HG03039 (cell line): ENCODE data around the gene EGFL7.

Experiments used
- ATAC-seq: cut with Tn5 transposase; IDR thresholded peaks from one replicate; pipeline ENCODE4 v1.9.1; 2021; ENCODE audit warnings: mild to moderate bottlenecking, moderate library complexity; ENCODE audit not compliant: unreplicated experiment

EGFL7 gene

DNA sequence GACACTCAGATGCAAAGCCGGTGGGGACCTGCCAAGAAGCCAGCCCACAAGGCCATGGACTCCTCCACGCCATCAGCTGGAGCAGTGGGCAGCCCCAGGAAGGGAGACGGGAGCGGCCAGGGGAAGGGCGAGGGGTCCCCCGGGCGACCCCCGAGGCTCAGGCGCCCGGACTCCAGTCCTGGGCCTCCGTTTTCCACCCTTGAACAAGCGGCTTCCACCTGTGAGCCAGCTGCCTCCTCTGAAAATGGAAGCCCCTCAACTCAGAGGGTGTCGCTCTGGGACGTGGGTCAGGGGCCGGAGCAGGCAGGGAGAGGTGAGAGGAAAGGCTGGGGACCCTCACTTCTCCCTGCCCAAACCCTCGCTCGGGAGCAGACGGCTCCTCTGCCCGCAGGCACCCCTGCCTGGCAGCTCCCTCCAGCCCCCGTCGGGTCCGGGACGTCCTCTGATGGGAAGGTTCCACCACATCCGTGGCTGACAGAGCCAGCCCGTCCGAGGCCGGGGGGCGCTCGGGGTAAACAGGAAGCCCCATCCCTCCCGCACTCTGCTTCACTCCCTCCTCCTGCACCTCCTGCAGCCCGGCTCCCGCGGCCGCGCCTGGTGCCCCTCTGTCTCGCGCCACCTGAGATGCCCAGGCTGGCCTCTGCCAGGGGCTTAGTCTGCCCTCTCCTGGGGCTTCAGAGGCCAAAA lies 3.7 kb upstream of the EGFL7 start:
- no peak for ATAC-seq

DNA sequence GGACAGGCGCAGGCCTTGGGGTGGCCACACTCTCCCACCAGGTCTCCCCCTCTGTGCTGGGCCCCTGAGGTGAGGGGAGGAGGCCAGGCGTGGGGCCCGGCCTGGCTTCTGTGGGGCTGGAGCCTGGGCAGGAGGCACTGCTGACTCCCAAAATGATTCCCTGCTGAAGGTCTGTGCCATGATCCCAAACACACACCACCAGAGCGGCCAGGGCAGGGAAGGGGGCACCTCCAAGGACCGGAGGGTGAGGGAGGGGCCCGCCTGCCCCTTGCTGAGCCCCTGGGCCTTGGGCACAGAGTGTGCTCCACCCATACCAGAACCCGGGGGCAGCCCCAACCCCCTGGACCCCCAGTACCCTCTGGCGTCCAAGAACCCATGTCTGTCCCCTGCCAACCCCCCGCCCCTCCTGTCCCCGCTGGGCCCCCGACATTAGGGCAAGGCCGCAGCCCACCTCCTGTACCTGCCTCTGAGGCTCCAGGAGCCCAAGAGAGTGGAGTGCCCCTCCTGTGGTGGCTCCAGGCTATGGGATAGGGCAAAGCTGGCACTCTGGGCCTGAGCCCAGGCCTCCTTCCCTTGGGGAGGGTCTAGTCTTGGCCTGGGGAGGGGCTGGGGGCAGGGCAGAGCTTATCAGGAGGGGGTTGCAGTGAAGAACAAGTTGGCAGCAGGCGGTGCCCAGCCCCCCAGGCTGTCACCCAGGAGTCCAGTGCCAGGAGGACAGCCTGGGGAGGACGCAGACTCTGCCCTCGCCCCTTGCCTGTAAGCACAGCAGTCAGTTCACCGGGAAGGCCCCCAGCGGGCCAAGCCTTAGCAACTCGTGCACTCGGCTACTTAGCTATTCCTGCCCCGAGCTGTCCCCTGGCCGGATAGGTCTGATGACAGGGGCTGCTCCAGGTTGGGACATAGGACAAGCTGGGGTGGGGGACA lies 2.6 kb upstream of the EGFL7 start:
- no peak for ATAC-seq

DNA sequence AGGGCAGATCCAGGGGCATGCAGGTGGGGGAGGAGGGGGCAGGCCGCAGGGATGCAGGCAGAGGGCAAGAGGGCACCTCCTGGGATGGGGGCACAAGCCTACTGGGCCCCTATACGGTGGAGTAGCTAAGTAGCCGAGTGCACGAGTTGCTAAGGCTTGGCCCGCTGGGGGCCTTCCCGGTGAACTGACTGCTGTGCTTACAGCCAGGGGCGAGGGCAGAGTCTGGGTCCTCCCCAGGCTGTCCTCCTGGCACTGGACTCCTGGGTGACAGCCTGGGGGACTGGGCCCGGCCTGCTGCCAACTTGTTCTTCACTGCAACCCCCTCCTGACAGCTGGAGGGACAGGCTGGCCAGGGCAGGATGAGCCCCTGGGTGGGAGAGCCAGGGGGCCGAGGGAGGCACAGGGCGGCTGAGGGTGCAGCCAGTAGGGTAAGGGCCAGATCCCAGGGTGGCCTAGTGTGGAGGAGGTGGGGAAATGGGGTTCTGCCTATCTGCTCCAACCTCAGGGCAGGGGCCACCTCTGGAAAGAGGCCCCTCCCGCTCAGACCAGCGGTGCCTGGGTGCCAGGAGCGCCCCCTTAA lies 1.7 kb upstream of the EGFL7 start:
- ATAC-seq, result no peak

DNA sequence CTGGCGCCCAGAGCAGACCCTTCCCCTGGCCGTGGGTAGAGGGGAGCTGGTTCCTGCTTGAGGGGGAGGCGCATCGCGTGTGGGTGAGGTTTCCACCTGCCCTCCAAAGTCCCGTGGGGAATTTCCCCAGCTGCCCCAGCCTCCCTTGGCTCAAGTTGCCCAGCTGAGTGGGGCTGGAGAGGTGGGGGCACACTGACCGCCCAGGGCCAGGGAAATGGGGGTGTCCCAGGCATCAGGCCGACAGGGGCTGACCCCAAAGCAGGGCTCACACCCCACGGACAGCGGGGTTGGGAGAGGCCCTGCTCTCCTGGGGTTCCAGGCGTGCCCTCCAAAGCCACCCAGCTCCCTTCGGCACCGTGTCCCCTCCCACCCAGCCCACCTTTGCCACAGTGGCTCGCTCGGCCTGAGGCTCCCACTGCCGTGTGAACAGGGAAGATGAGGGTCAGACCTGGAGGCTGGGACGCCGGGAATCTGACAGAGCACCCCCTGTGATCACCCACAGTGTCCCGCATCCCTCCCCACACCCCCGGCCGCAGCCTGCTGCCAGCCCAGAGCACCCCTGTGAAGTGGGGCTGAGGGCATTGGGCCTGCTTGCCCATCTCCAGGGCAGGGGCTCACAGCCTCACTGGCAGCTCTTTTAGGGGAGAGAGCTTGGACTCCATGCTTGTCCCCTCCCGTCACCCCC lies 933 bp upstream of the EGFL7 start:
- ATAC-seq, result no peak

DNA sequence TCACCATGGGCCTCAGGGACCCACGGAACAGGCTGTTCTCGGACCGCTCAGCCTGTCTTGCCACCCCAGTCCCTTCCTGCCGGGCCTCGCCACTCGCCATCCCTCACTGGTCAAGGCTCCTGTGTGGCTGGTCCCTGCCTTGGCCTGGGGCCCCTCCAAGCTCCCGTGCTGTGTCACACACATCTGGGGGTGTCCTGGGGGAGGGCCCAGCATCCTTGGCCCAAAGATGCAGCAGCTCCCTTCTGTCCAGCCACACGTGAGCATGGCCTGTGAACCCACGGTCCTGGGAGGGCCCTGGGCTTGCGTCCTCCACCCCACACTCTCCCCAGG lies 425 bp upstream of the EGFL7 start:
- ATAC-seq, result no peak

DNA sequence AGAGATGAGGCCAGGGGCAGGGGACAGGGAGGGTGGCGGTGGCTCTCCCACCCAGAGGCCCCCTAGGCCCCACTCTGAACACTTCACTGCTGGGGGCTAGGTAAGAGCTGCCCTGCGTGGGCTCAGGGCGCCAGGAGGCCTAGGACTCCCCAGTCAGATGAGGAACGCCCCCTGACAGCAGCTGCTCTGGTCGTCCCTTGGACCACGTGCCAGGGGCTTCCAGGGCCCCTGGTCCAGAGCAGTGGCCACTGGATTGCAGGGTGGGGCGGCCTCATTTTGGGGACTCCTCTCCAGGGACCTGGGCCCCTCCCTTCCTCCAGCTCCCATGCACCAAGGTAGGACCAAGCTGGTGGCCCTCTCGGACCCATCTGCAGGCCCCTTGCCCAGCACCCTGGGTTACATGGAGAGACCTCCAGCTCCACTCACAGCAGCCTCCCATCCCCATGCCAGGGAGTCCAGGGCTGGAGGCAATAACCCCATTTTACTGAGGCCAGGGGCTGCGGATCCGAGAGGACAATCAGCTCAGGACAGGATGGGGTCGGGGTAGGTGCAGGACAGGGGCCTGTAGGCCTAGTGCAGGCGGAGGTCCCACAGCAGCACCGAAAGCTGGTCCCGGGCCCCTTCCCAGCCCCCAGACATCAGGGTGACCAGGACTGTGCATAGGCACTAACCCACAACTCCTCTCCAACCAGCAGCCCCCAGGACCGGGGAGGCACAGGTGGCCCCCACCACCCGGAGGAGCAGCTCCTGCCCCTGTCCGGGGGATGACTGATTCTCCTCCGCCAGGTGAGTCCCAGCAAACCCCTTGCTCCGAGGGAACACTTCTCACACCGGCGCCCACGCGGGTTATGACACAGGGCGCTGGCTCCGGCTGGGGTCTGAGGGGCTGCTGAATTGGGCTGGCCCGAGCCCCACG lies 1.5 kb downstream of the EGFL7 start:
- ATAC-seq, result no peak

DNA sequence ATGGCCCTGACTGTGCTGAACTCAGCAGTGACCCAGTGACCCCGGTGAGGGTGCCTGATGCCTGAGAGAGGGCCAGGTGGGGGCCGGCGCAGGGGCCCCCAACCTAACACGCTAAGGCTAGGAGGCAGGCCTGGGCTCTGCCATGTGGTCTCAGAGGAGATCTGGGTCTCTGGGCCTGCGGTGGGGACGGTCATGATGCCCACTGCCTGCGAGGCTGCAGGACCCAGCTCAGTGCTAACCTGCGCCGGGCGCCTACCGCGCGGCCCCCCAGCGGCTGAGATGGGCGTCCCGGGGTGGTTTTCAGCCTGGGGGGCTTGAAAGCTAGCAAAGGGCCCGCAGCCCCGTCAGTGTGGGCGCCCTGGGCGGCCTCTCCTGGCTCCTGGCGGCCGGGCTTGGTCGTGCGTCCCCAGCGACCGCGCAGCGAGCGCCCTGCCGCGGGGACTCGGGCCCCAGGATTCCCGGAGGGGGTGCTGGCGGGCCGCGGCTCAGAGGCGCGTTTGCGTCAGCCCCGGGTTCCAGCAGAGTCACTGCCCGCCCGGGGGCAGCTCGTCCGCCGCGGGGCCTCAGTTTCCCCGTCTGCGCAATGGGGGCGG lies 2.5 kb downstream of the EGFL7 start:
- ATAC-seq, result no peak

DNA sequence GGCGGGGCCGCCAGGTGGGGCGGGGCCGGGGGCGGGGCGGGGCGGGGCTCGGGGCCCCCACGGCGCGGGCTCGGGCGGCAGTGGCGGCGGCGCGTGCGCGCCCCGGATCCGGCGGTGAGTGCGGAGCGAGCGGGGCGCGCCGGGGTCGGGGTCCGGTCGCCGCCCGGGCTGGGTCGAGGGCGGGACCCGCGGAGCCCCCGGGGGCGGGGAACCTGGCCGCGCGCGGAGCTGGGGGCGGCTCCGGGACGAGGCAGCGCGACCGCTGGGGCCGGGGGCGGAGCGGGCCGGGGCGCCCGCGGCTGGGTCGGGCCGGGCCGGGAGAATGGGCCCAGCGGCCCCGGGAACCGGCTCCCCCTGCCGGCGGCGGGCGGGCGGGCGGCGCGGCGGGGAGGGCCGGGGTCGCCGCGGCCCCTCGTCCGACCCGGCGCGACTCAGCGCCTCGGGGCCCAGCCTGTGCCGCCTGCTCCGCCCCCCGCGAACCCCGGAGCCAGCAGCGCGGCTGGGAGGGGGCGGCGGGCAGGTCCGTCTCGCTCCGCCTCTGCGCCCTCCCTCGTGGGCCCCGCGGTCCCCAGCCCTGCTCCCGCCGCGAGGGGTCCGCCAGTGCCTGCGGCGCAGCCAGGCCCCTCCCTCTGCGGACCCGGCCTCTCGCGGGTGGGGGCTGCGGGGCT lies 3.1 kb downstream of the EGFL7 start:
- ATAC-seq, result no peak

DNA sequence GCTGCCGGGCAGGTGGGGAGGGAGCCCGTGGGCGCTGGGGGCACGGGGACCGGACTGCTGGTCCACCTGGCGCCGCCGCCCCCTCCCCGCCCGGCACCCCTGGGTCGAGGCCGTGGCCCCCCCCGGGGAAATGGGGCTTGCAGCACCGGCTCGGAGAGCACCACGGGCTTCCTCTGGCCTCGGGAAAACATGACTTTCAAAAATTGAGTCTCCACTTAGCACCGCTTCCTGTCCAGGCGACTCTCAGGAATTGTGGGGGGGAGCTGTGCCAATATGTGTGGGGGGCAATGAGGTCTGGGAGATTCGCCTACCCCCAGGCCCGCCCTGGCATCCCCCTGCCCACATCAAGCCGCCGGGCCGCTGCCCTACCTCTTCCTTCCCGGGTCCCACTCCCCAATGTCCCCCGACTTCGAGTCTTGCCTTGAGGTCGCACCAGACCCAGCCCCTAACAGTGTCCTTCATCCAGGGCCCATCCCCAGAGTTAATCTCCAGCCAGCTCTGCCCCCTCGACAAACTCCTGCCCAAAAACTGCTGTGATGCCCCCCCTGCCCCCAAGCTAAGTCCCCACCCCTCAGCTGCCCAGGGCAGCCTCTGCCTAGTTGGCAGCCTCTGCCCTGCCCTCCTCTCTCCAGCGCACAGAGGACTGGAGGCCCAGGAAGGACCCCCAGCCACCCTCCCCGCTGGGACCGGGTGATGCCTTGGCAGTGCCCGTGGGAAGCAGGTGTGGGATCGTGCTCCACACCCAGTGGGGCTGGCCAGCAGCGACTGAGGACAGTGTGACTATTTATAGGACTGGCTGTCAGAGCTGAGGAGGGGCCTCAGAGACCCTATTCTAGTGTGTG lies 3.9 kb downstream of the EGFL7 start:
- no peak for ATAC-seq

DNA sequence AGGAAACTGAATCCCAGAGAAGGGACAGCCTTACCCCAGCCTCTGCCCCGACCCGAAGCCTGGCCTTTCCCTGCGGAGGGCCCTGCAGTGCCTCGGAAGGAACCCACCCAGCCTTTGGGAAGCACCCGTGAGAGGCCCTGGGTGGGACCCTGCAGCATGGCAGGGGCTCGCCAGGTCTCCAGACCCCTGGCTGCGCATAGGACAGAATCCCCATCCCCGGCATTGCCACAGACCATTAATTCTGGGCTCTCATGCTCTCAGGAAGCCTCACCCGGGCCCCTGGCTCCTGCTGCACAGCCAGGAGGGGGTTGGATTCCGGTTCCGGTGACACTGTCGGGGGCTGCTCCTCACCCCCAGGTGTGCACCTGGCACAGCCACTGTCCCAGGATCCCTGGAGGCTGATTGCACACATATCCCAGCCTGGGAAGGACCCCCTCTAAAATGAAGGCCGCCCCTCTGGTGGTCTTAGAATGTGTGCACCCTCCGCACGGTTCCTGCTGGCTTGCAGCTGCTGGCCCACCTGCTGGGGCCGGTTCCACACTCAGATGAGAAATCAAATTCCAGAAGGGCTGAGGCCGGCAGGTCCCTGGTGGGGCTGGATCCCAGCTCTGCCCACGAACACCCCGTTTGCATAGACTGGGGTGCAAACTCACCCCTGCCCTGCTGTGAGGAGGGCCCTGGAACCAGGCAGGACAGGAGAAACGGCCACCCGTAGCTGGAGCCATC lies 4.7 kb downstream of the EGFL7 start:
- no peak for ATAC-seq

DNA sequence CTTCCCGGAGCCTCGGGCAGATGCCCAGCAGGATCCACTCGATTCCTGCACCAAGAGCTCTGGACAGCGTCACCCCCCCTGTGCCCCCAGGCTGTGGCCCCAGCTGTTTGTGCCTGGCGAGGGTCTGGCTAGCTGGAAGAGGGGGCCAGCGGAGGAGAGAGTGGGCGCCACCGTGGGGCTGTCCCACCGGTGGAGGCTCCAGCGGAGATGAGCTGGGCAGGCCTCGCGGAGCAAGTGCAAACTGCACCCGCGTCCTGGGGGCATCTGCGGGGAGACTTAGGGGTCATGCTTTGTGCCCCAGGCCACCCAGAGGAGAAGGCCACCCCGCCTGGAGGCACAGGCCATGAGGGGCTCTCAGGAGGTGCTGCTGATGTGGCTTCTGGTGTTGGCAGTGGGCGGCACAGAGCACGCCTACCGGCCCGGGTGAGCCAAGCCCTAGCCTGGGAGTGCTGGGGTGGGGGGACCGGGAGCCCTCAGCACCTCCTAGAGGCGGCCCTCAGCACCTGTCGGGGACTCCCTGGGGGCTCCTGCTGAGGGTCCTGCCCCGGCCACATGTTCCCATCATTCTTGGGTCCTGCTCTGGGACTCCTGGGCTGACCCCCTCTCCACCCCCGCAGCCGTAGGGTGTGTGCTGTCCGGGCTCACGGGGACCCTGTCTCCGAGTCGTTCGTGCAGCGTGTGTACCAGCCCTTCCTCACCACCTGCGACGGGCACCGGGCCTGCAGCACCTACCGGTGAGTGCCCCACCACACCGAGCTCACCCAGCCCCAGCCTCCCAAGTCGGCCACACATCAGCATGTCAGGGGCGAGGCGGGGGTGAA lies 5.4 kb downstream of the EGFL7 start:
- no peak for ATAC-seq

DNA sequence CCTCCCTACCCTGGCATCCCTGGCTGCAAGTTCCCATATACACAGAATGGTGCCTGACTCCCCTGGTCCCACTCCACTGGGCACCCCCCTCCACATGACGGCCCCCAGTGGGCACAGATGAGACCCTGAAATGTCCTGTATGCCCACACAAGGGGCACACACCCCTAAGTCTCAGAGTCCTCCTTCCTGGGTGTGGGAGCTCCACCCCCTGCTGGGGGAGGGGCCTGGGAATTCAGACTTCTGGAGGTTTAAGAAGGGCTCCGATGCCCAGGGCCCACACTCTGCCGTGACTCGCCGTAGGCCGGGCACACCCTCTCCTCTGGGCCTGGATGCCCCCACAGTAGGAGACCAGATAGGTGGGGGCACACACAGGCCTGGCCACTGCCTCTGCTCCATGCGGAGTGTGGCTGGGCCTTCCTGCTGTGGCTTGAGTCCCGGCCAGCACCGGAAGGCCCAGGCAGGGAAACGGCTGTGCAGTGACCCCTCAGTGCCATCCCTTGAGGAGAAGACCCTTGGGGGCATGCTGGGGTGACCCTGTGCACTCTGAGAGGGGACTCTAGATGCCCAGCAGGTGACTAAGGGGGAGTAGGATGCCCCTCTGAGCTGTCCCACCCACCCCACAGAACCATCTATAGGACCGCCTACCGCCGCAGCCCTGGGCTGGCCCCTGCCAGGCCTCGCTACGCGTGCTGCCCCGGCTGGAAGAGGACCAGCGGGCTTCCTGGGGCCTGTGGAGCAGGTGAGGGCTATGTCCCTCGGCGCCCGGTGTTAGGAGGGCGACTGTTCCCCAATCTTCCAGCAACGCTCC lies 6.5 kb downstream of the EGFL7 start:
- no peak for ATAC-seq

DNA sequence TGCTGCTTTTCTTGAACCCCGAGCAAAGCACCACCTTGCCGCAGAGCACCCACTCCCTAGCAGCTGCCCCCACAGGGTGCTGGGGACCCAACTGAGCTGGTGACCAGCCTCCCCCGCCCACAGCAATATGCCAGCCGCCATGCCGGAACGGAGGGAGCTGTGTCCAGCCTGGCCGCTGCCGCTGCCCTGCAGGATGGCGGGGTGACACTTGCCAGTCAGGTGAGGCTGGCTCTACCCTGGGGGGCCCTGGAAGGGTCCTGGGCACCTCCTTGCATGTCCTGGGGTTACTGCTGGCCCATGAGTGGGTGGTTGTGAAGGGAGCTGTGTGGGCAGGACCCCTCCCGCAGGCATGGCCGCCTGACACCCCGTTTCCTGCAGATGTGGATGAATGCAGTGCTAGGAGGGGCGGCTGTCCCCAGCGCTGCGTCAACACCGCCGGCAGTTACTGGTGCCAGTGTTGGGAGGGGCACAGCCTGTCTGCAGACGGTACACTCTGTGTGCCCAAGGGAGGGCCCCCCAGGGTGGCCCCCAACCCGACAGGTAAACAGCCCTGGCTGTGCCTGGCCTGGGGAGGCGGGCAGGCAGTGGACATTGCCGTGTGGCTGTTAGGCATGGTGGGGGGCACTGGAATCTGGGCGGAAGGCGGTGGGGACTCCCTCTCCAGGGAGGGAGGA lies 7.2 kb downstream of the EGFL7 start:
- no peak for ATAC-seq

DNA sequence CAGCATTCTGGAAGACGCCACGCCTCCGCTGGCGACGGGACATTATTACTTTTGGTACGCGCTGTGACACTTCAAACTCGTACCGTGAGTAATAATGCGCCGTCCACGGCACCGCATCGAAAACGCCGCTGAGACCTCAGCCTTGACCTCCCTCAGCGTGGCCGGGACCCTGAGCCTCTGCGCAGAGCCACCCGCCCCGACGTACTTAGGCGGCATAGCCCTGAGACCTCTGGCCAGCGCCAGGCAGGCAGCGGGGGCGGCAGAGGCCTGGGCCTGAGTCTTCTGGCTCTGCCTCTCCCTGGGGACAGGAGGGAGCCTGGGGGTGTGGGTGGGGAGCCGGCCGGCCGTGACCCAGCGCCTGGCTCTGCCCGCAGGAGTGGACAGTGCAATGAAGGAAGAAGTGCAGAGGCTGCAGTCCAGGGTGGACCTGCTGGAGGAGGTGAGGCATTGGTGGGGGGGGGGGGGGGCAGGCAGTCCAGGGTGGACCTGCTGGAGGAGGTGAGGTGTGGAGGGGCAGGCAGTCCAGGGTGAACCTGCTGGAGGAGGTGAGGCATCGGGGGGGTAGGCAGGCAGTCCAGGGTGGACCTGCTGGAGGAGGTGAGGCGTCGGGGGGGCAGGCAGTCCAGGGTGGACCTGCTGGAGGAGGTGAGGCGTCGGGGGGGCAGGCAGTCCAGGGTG lies 8.0 kb downstream of the EGFL7 start:
- no peak for ATAC-seq

DNA sequence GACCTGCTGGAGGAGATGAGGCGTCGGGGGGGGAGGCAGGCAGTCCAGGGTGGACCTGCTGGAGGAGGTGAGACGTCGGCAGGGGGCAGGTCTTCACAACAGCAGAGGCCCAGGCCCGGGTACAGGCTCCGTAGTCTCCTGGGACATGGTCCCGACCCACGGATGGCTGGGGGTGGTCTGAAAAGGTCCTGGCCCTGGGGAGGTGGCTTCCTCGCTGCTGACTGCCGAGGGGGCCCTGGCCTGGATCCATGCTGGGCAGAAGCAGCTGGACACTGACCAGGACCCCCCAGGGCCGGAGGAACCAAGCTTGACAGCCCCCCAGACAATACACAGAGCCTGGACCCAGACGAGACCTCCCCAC lies 8.5 kb downstream of the EGFL7 start:
- ATAC-seq, result no peak
